A549 treated with ZK216348 at 1 μM for 4 hours (cell line): ENCODE results near the gene ERG28. TPM values are rescaled to one million over a fixed set of nuclear protein-coding genes. Genes with fewer than 3 reads are reported as not detected.

ENCODE experiments used
- total RNA-seq: library from RNA; stranded (reverse); fragments of 200-300 nt; extraction: Qiagen RNA extraction; gene quantifications from 5 replicates; pipeline ENCODE4 v1.2.3, GENCODE V29; 2022; ENCODE audit warnings: low read depth

ERG28 gene
- 14.9 to 17.3 TPM (median 15.9 TPM) in 5 replicates for total RNA-seq

GRCh38 chr14:75660630-75661498, at the start of gene ERG28, which contains the start of gene TTLL5:
Gene ERG28 (minus strand): TSS chr14:75660876. CDS start chr14:75657502, 3,374 bp downstream.
Gene TTLL5 (plus strand): TSS chr14:75661246. CDS start chr14:75663150, 1,904 bp downstream.

Other genes with a start within 250 kb of the ERG28 start
- 26.0 to 44.2 TPM (median 38.3 TPM) in 5 replicates for gene JDP2, start 232.9 kb downstream of the ERG28 start, total RNA-seq
- not detected in 5 replicates for gene BATF, start 138.4 kb downstream of the ERG28 start, total RNA-seq
- gene FLVCR2, start 82.3 kb downstream of the ERG28 start, total RNA-seq = 7.8 to 9.2 TPM (median 8.6 TPM) in 5 replicates
- gene TTLL5, start 370 bp upstream of the ERG28 start, total RNA-seq = 12.7 to 14.5 TPM (median 13.7 TPM) in 5 replicates